HEK293 (cell line): Measurements from ENCODE around the gene FOXP1.

Source experiments
- CTCF ChIA-PET: fragments of 350-600 bp; formaldehyde crosslinking; extraction: SDS; loops from one replicate; lab custom pipeline; 2021; ENCODE audit warnings: antibody characterized with exemption; lab: Yijun Ruan, JAX
- POLR2A ChIA-PET: fragments of 300-600 bp; formaldehyde crosslinking; extraction: SDS; loops from one replicate; lab custom pipeline; 2020; ENCODE audit warnings: antibody characterized with exemption, inconsistent platforms; lab: Yijun Ruan, JAX
- H3K27ac ChIP-seq: fragments of 200-500 bp; sonication (Bioruptor generic); 2 replicates; pipeline ENCODE4 v1.5.1; 2014; ENCODE audit warnings: low read depth, low read length, control low read depth, inconsistent platforms; ENCODE audit errors: extremely low read depth
- H3K36me3 ChIP-seq, 2 experiments: fragments of 200-500 bp in 1 of 2; sonication (Bioruptor generic) in 1 of 2; 1 replicate in 1 of 2; 2 replicates in 1 of 2; pipeline ENCODE4 v1.5.1; 2014 to 2017; ENCODE audit warnings: inconsistent platforms in 2 of 2, low read length in 2 of 2; ENCODE audit not compliant: control insufficient read depth in 2 of 2, insufficient read depth in 1 of 2
- H3K4me1 ChIP-seq: fragments of 200-500 bp; sonication (Bioruptor generic); 2 replicates; pipeline ENCODE4 v1.5.1; 2014; ENCODE audit warnings: mild to moderate bottlenecking, low read length, inconsistent platforms; ENCODE audit not compliant: control insufficient read depth, insufficient read depth
- H3K4me3 ChIP-seq: 2 replicates; pipeline ENCODE4 v1.5.1; 2011; ENCODE audit warnings: low read depth, mild to moderate bottlenecking, control low read depth, low read length, moderate library complexity
- H3K9me3 ChIP-seq: fragments of 200-500 bp; sonication (Bioruptor generic); 2 replicates; pipeline ENCODE4 v1.5.1; 2014; ENCODE audit warnings: low read depth, low read length, inconsistent platforms; ENCODE audit not compliant: control insufficient read depth, insufficient read depth
- BCL11B ChIP-seq: fragments of 450-650 bp; formaldehyde crosslinking; IDR thresholded peaks from 2 replicates; pipeline ENCODE4 v1.5.1; 2016; ENCODE audit warnings: low read depth, missing biosample characterization, missing genetic modification characterization
- TRIM28 ChIP-seq: IDR thresholded peaks from 2 replicates; pipeline ENCODE4 v1.6.1; 2011; ENCODE audit warnings: low read length, control low read depth, borderline replicate concordance
- WT1 ChIP-seq: fragments of 450-650 bp; formaldehyde crosslinking; IDR thresholded peaks from 2 replicates; pipeline ENCODE4 v1.5.1; 2016; ENCODE audit warnings: missing biosample characterization, missing genetic modification characterization
- YY2 ChIP-seq: fragments of 450-650 bp; formaldehyde crosslinking; IDR thresholded peaks from 2 replicates; pipeline ENCODE4 v1.5.1; 2016; ENCODE audit warnings: missing biosample characterization, missing genetic modification characterization
- ZBTB17 ChIP-seq: fragments of 450-650 bp; formaldehyde crosslinking; IDR thresholded peaks from 2 replicates; pipeline ENCODE4 v1.5.1; 2016; ENCODE audit warnings: missing biosample characterization, missing genetic modification characterization
- ZBTB20 ChIP-seq: fragments of 450-650 bp; formaldehyde crosslinking; IDR thresholded peaks from 2 replicates; pipeline ENCODE4 v1.5.1; 2016; ENCODE audit warnings: missing biosample characterization, missing genetic modification characterization
- ZFP37 ChIP-seq: fragments of 450-650 bp; formaldehyde crosslinking; IDR thresholded peaks from 2 replicates; pipeline ENCODE4 v1.5.1; 2016; ENCODE audit warnings: missing biosample characterization, missing genetic modification characterization
- ZNF157 ChIP-seq: fragments of 450-650 bp; formaldehyde crosslinking; IDR thresholded peaks from 2 replicates; pipeline ENCODE4 v1.5.1; 2016; ENCODE audit warnings: missing biosample characterization, missing genetic modification characterization
- ZNF292 ChIP-seq: fragments of 450-650 bp; formaldehyde crosslinking; IDR thresholded peaks from 2 replicates; pipeline ENCODE4 v1.5.1; 2016; ENCODE audit warnings: low read depth, missing biosample characterization, missing genetic modification characterization, borderline replicate concordance
- ZNF324 ChIP-seq: fragments of 450-650 bp; formaldehyde crosslinking; IDR thresholded peaks from 2 replicates; pipeline ENCODE4 v1.5.1; 2016; ENCODE audit warnings: missing biosample characterization, missing genetic modification characterization
- ZNF433 ChIP-seq: fragments of 450-650 bp; formaldehyde crosslinking; IDR thresholded peaks from 2 replicates; pipeline ENCODE4 v1.5.1; 2016; ENCODE audit warnings: missing biosample characterization, missing genetic modification characterization, low read depth
- ZNF585B ChIP-seq: fragments of 450-650 bp; formaldehyde crosslinking; IDR thresholded peaks from 2 replicates; pipeline ENCODE4 v1.5.1; 2016; ENCODE audit warnings: missing biosample characterization, missing genetic modification characterization
- ZNF624 ChIP-seq: fragments of 450-650 bp; formaldehyde crosslinking; IDR thresholded peaks from 2 replicates; pipeline ENCODE4 v1.5.1; 2017; ENCODE audit warnings: missing biosample characterization, missing genetic modification characterization
- ZNF777 ChIP-seq: fragments of 450-650 bp; formaldehyde crosslinking; IDR thresholded peaks from 2 replicates; pipeline ENCODE4 v1.5.1; 2017; ENCODE audit warnings: missing biosample characterization, missing genetic modification characterization, borderline replicate concordance
- ZNF791 ChIP-seq: fragments of 450-650 bp; formaldehyde crosslinking; IDR thresholded peaks from 2 replicates; pipeline ENCODE4 v1.5.1; 2016; ENCODE audit warnings: missing biosample characterization, missing genetic modification characterization
- ZNF843 ChIP-seq: fragments of 450-650 bp; formaldehyde crosslinking; IDR thresholded peaks from 2 replicates; pipeline ENCODE4 v1.5.1; 2016; ENCODE audit warnings: missing biosample characterization, missing genetic modification characterization
- ZXDB ChIP-seq: fragments of 450-650 bp; formaldehyde crosslinking; IDR thresholded peaks from 2 replicates; pipeline ENCODE4 v1.5.1; 2016; ENCODE audit warnings: missing biosample characterization, missing genetic modification characterization
- TF ChIP-seq, protein P1 (sequence below): fragments of 450-650 bp; formaldehyde crosslinking; IDR thresholded peaks from 2 replicates; pipeline ENCODE4 v1.5.1; 2016; ENCODE audit warnings: missing biosample characterization, missing genetic modification characterization, low read depth
- TF ChIP-seq, protein P2 (sequence below): fragments of 450-650 bp; formaldehyde crosslinking; IDR thresholded peaks from 2 replicates; pipeline ENCODE4 v1.5.0; 2017; ENCODE audit warnings: missing biosample characterization, missing genetic modification characterization, borderline replicate concordance
- TF ChIP-seq, protein P3 (sequence below): fragments of 450-650 bp; formaldehyde crosslinking; IDR thresholded peaks from 2 replicates; pipeline ENCODE4 v1.5.1; 2016; ENCODE audit warnings: missing biosample characterization, missing genetic modification characterization

FOXP1 gene

DNA sequence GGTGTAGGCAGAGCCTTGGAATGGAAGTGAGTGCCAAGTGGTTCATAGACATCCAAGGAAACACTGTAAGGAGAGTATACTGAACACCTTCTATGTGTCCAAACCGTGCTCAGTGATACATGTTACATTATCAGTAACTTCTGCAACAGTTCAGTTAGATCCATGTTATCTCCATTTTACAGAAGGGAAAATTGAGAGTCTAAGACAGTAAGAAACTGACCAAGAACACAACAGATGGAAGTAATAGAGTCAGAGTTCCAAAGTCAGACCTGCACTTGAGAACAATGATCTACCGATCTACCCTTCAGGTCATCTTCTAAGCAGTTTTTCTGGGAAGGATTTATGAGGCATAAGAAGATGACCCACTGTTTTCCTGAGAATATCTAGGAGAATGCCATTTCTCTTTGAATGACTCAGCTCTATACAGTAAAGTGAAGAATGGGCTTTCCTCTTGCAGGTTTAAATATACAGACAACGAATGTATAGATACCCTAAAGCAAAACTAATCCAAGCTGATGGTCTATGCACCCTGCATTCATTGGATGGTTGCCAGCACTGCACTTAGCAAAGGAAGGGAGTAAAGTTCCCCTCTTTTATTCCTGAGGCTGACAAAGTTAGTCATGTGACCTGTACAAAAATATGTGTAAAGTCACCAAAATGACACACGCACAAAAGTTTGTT is 667.0 kb downstream of the FOXP1 start:
- Histone ChIP-seq H3K9me3 (no peaks in the 10 kb centered on the region), H3K4me1 (no peaks in the 10 kb centered on the region)
- CTCF ChIA-PET, result no interaction called here
- POLR2A ChIA-PET, result no interaction called here
- TF ChIP-seq ZFP37 (tag by site-specific recombination) (no peak), ZNF433 (no peak), ZNF157 (tag by site-specific recombination) (no peak), ZNF324 (tag by site-specific recombination) (no peak), ZNF292 (tag by site-specific recombination) (no peak), WT1 (tag by site-specific recombination) (peak; percentile 44; the same call in 1 of the 2 replicates)
- TF ChIP-seq, all 188 proteins: peak for 1
- H3K36me3 ChIP-seq, result no peaks in the 10 kb centered on the region
- H3K4me3 ChIP-seq, result no peak overlapping the region
- H3K27ac ChIP-seq, result no peak overlapping the region

DNA sequence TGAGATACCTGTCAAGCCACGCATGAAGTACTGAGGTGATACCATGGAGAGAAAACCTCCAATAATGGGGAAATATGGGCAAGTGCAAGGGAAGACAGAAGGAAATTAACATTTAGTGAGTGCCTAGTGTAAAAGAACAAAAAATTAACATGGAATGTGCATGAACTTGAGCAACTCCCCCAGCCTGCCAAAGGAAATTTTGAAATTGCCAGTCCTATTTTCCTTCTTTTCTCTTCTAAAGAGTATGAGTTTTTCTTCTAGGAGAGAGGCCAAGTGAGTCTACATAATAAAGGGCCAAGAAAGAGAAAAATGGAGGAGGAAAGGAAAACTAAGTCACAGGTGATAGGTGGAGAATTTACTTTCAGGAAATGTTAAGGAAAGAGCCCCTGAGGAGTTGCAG is 668.7 kb downstream of the FOXP1 start:
- H3K36me3 ChIP-seq, result no peaks in the 10 kb centered on the region
- TF ChIP-seq, protein P1, sequence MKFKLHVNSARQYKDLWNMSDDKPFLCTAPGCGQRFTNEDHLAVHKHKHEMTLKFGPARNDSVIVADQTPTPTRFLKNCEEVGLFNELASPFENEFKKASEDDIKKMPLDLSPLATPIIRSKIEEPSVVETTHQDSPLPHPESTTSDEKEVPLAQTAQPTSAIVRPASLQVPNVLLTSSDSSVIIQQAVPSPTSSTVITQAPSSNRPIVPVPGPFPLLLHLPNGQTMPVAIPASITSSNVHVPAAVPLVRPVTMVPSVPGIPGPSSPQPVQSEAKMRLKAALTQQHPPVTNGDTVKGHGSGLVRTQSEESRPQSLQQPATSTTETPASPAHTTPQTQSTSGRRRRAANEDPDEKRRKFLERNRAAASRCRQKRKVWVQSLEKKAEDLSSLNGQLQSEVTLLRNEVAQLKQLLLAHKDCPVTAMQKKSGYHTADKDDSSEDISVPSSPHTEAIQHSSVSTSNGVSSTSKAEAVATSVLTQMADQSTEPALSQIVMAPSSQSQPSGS (tag by site-specific recombination), result no peak
- no peak for TF ChIP-seq BCL11B (tag by site-specific recombination)
- TF ChIP-seq ZBTB17 (tag by site-specific recombination), result no peak
- TF ChIP-seq TRIM28, result no peak
- TF ChIP-seq ZNF585B (tag by site-specific recombination), result no peak
- TF ChIP-seq, protein P2, sequence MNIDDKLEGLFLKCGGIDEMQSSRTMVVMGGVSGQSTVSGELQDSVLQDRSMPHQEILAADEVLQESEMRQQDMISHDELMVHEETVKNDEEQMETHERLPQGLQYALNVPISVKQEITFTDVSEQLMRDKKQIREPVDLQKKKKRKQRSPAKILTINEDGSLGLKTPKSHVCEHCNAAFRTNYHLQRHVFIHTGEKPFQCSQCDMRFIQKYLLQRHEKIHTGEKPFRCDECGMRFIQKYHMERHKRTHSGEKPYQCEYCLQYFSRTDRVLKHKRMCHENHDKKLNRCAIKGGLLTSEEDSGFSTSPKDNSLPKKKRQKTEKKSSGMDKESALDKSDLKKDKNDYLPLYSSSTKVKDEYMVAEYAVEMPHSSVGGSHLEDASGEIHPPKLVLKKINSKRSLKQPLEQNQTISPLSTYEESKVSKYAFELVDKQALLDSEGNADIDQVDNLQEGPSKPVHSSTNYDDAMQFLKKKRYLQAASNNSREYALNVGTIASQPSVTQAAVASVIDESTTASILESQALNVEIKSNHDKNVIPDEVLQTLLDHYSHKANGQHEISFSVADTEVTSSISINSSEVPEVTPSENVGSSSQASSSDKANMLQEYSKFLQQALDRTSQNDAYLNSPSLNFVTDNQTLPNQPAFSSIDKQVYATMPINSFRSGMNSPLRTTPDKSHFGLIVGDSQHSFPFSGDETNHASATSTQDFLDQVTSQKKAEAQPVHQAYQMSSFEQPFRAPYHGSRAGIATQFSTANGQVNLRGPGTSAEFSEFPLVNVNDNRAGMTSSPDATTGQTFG (tag by site-specific recombination), result no peak
- TF ChIP-seq ZBTB20 (tag by site-specific recombination), result no peak
- TF ChIP-seq YY2, result no peak
- TF ChIP-seq, protein P3, sequence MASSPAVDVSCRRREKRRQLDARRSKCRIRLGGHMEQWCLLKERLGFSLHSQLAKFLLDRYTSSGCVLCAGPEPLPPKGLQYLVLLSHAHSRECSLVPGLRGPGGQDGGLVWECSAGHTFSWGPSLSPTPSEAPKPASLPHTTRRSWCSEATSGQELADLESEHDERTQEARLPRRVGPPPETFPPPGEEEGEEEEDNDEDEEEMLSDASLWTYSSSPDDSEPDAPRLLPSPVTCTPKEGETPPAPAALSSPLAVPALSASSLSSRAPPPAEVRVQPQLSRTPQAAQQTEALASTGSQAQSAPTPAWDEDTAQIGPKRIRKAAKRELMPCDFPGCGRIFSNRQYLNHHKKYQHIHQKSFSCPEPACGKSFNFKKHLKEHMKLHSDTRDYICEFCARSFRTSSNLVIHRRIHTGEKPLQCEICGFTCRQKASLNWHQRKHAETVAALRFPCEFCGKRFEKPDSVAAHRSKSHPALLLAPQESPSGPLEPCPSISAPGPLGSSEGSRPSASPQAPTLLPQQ, result no peak
- TF ChIP-seq ZXDB (tag by site-specific recombination), result no peak
- no peak for TF ChIP-seq ZNF843
- TF ChIP-seq ZNF791 (tag by site-specific recombination), result no peak
- no peak for TF ChIP-seq ZNF777 (tag by site-specific recombination)
- no peak for TF ChIP-seq ZNF624 (tag by site-specific recombination)
- POLR2A ChIA-PET, result no interaction called here
- H3K4me1 ChIP-seq, result no peaks in the 10 kb centered on the region
- no peaks in the 10 kb centered on the region for H3K9me3 ChIP-seq
- CTCF ChIA-PET, result no interaction called here
- H3K4me3 ChIP-seq, result no peak overlapping the region
- no peak overlapping the region for H3K27ac ChIP-seq
